HUDEP-2 (cell line): Measurements from ENCODE around the gene PCSK6.

Experiments used
- DNase-seq, 76 experiments: peaks; one replicate each; lab custom pipeline; 2025; ENCODE audit not compliant: unreplicated experiment in 76 of 76; lab: John Stamatoyannopoulos, UW

PCSK6 gene

GRCh38 chr15:101489599-101490407, at the start of gene PCSK6:
Gene PCSK6, minus strand, starts transcription at chr15:101489707. Its CDS starts 37 bp downstream, at chr15:101489670.
- DNase-seq: peak in 16 of 76 experiments; percentile 11 to 46 (median 27)

- no peak for DNase-seq
These were observed 49.5 kb upstream of the PCSK6 start for GRCh38 chr15:101538996-101539395.

GRCh38 chr15:101538177-101538576, 48.7 kb upstream of the PCSK6 start:
- DNase-seq: no peak

- no peak for DNase-seq
These were observed 48.1 kb upstream of the PCSK6 start for GRCh38 chr15:101537483-101538080.

DNA sequence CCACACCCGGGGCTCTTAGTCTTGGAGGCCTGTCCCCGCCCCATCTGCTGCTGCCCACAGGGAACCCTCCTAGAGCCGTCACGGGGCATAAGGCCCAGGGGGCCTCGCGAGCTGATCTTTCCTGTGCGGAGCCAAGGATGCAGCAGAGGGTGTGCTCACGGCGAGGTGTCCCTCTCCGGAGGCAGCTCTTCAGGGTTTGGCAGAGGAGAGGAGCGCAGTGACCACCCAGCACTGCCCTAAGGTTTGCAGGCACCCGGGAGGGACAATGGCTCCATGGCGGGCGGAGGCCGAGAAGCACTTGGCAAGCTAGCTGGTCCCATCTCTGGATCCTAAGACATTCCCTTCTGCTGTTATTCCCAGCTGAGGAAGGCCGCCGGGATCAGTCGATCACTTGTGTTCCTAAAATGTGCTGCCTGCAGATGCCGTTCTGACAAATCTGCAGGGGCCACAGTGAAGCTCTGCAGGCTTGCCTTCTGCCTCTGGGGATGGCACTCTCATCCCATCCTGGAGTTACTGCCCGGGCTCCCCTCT, 47.4 kb upstream of the PCSK6 start:
- no peak for DNase-seq

- no peak for DNase-seq
These were observed 46.8 kb upstream of the PCSK6 start for GRCh38 chr15:101536166-101536874.

DNA sequence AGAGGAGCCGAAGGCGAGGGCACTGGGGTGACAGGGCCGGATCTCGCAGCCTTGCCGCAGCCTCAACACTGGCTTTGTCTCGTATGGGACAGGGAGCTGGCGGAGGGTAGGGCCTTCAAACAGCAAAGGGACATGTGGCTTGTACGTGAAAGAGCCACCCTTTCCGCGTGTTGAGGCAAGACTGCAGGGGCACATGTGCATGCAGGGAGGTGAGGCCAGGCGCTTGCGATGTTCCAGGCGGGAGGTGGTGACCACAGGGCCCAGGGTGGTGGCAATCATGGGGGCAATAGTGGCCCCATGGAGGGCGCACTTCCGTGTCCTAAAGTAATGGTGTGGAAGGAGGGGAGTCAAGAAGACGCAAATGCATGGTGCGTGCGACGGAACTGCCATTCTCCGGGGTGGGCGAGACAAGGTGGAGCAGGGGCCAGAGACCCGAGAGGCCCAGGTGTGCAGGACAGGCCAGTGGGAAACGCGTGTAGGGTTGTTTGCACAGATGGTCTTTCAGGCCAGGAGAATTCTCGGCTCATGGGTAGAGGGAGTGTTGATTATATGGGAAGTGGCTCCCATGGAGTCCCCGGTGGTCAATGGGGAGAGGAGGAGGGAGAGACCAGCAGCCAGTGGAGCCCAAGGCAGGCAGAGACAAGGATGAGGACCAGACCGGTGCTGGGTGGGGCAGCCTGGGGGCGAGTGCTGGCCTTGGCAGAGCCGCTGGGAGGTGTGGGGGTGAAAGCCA, 45.8 kb upstream of the PCSK6 start:
- no peak for DNase-seq

- DNase-seq: no peak
These were observed 45.0 kb upstream of the PCSK6 start for GRCh38 chr15:101534376-101534970.

- DNase-seq: no peak
These were observed 44.0 kb upstream of the PCSK6 start for GRCh38 chr15:101533371-101534140.

DNA sequence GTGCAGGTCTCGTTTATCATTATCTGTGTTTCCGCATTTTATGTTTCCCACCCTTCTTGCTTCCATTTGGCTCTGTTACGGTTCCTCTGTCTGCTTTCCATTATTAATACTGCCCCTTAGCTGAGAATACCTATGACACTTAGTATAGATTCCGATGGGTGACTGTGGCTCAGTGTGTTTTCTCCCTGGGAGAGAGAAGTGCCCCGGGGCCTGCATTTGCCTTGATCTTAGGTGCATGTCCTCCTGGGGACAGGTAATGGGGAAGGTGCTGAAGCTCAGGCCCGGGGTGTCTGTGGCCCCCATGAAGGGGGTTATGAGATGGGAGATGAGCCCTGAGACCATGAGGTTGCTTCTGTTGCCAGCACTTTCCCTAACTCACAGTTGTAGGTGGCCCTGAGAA, 43.4 kb upstream of the PCSK6 start:
- DNase-seq: no peak

- DNase-seq: no peak
These were observed 41.7 kb upstream of the PCSK6 start for GRCh38 chr15:101531170-101531569.

- no peak for DNase-seq
These were observed 40.9 kb upstream of the PCSK6 start for GRCh38 chr15:101530224-101530958.

- DNase-seq: no peak
These were observed 39.4 kb upstream of the PCSK6 start for GRCh38 chr15:101528917-101529299.

DNA sequence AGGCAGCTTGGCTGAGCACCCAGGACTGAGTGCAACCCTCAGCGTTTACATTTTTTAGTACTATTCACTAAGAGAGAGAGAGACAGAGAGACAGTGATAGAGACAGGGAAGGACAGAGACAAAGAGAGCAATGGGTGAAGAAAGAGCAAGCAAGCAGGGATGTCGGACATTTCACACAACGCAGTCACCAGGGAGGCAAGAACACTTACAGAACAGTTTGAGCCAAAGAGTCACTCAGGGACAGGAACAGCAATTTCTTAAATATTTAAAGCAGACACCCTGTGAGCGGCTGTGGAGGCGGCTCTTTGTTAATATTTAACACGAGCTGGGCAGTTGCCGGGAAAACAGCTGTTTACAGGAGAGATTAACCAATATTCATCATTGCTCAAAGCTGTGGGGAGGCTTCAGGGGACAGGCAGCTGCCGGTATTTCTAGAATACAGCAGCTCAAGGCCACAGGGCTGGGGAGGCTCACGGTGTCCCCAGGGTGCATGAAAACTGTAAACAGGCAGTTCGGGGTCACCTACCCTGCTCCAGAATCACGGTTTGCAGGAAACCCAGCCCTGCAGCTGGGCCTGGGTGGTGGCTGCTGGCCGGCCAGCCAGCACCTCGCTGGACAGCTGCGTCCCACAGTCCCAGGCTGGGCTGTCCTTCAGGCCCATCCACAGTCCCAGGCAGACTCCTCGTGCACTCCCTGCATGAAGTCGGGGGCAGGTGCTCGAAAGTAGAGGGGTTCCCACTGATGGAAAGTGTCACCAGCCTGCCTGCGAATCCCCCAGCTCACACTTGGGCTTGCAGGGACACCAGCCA, 38.8 kb upstream of the PCSK6 start:
- DNase-seq: no peak

DNA sequence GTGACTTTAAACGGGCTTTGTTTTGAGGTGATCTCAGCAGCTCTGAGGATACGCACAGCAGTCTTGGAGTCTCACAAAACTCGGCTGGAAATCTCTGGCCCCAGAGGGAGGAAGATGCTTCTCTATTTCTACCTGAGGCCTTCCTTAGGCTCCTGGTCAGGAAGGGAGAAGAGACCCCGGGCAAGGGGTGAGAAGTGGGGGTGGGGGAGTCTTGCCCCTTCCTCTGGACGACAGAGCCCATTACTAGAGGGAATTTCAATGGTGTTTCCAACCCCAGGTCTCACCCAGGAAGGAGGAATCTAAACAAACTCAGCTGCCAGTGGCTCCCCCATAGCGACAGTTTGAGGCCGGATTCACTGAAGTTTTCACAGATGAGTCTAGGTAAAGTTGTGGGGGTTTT, 37.4 kb upstream of the PCSK6 start:
- no peak for DNase-seq

DNA sequence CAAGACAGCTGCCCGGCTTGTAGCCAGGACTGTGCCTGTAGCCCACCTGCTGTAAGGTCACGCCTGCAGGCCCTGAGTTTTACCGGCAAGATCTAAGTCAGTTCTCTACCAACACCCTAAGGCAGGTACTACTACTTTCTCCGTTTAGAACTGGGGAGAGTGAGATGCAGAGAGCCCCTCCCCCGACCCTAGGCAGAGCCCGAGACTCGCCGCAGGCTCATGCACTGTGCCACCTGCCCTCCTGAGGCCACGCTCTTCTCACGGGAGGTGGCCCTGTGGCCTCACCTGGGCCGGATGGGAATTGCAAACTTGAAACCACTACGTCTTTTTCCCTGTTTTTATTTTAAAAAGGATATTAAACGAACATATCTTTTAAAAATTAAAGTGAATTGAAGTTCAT, 36.9 kb upstream of the PCSK6 start:
- no peak for DNase-seq

DNA sequence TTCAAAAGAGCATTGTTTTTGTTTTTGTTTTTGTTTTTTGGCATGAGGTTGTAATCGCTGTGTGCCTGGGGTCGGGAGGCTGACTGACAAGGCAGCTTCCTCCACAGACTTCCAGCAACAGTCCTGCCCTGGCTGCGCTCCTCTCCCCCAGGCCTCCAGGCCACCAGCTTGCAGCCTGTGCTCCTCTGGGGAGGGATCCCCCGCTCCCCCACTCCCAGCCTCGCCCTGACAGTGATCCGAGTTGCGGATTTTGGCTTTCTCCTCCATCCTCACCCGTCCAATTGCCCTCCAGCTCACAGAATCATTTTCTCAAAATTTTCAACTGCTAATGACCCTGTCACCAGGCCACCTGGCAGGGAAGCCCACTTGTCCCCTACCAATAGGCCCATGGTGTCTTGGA, 36.5 kb upstream of the PCSK6 start:
- DNase-seq: no peak

GRCh38 chr15:101525087-101525669, 35.7 kb upstream of the PCSK6 start:
- DNase-seq: no peak
